GM12865 (cell line): ENCODE data around the gene PRKAR1B.

ENCODE experiments used
- DNase-seq: peaks from one replicate; pipeline ENCODE4 v3.0.0; 2010; ENCODE audit warnings: low read depth
- H3K4me3 ChIP-seq: 2 replicates; pipeline ENCODE4 v1.5.1; 2011; ENCODE audit warnings: mild to moderate bottlenecking, low read depth, low read length, control low read depth
- CTCF ChIP-seq: IDR thresholded peaks from 2 replicates; pipeline ENCODE4 v1.5.1; 2011; ENCODE audit warnings: low read length, control low read depth, low read depth, inconsistent platforms; ENCODE audit not compliant: insufficient read depth; ENCODE audit errors: missing control alignments

The PRKAR1B gene

DNA sequence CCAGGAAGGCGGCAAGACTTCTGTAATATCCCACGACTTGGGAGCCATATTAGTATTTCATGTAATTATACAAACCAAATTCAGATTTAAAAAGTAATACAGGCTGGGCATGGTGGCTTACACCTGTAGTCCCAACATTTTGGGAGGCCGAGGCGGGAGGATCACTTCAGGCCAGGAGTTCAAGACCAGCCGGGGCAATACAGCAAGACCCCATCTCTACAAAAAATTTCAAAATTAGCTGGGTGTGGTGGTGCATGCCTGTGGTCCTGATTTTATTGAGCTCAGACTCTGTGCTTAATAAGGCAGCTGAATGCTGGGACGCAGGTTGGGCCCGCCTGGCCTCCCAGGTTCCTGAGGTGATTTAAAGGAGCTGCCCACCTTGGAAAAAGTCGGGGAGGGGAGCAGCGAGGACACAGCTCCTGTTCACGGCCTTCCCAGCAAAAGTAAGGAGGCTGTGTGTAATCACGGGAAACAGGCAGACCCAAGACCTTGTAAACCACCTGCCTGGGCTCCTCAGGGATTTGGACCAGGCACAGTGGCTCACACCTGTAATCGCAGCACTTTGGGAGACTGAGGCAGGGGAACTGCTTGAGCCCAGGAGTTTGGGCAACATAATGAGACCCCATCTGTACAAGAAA lies 93.6 kb downstream of the PRKAR1B start:
- DNase-seq, result no peak
- H3K4me3 ChIP-seq, result no peak overlapping the region
- no peak for TF ChIP-seq CTCF

- TF ChIP-seq CTCF, result no peak
- DNase-seq, result no peak
- H3K4me3 ChIP-seq, result no peak overlapping the region
These were observed 94.3 kb downstream of the PRKAR1B start for GRCh38 chr7:632831-633210.

GRCh38 chr7:631964-632830 lies 94.9 kb downstream of the PRKAR1B start:
- TF ChIP-seq CTCF, result no peak
- DNase-seq, result no peak
- no peak overlapping the region for H3K4me3 ChIP-seq

GRCh38 chr7:631291-631711 lies 95.8 kb downstream of the PRKAR1B start:
- no peak for TF ChIP-seq CTCF
- no peak overlapping the region for H3K4me3 ChIP-seq
- no peak for DNase-seq

GRCh38 chr7:630539-630938 lies 96.5 kb downstream of the PRKAR1B start:
- H3K4me3 ChIP-seq, result no peak overlapping the region
- no peak for DNase-seq
- TF ChIP-seq CTCF, result no peak

GRCh38 chr7:630111-630511 lies 97.0 kb downstream of the PRKAR1B start:
- no peak overlapping the region for H3K4me3 ChIP-seq
- TF ChIP-seq CTCF, result no peak
- no peak for DNase-seq
